ENCODE data around the gene BATF. TPM values are rescaled to one million over a fixed set of nuclear protein-coding genes. Genes with fewer than 3 reads are reported as not detected.

Gene BATF
- total RNA-seq, 1 donor from 2014 or later: not detected

DNA sequence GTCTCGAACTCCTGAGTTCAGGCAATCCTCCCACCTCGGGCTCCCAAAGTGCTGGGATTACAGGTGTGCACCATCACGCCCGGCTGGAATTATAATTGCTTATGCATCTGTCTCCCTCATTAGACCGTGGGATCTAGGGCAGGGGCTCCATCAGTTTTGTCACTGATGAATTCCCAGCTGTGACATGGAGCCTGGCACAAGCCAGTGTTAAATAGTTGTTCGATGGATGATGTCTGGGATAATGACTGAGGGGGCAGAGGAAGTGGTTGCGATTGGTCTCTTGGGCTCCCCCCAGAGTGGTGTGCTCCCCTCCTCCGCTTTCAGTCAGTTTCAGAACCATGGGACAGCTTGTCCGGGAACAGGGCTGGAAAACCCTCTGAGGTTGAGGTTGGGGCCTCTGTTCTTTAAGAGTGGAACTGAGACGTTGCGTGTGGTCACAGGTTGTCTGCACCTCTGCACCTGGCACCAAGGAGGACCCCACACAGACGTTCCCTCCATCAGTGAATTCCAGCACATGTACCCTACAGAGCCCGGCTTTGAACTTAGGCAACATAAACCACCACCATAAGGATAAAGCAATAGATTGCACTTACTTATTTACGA is 30.8 kb upstream of the BATF start:
- TF ChIP-seq CTCF (IDR thresholded peaks at IDR 0.05): no peak
- DNase-seq (ENCODE audit: low spot score): no peak
- no peaks in the 10 kb centered on the region for H3K36me3 Mint-ChIP-seq (ENCODE audit: low read depth)
- H3K27me3 Mint-ChIP-seq (ENCODE audit: low read depth): peaks cover 9% of the 10 kb centered on the region
- H3K27ac Mint-ChIP-seq (ENCODE audit: unreplicated experiment): no peak overlapping the region
- H3K4me3 Mint-ChIP-seq (ENCODE audit: unreplicated experiment): no peak overlapping the region
- H3K9me3 Mint-ChIP-seq (ENCODE audit: low read depth): peaks cover 3% of the 10 kb centered on the region
- H3K4me1 Mint-ChIP-seq (ENCODE audit: low read depth): peaks cover 3% of the 10 kb centered on the region

GRCh38 chr14:75492832-75493591 is 29.3 kb upstream of the BATF start:
- no peaks in the 10 kb centered on the region for H3K36me3 Mint-ChIP-seq (ENCODE audit: low read depth)
- H3K27me3 Mint-ChIP-seq (ENCODE audit: low read depth): peaks cover 5% of the 10 kb centered on the region
- H3K4me1 Mint-ChIP-seq (ENCODE audit: low read depth): peaks cover 3% of the 10 kb centered on the region
- H3K4me3 Mint-ChIP-seq (ENCODE audit: unreplicated experiment): no peak overlapping the region
- no peak overlapping the region for H3K27ac Mint-ChIP-seq (ENCODE audit: unreplicated experiment)
- no peak for DNase-seq (ENCODE audit: low spot score)
- H3K9me3 Mint-ChIP-seq (ENCODE audit: low read depth): peaks cover 3% of the 10 kb centered on the region
- TF ChIP-seq CTCF (IDR thresholded peaks at IDR 0.05): no peak

DNA sequence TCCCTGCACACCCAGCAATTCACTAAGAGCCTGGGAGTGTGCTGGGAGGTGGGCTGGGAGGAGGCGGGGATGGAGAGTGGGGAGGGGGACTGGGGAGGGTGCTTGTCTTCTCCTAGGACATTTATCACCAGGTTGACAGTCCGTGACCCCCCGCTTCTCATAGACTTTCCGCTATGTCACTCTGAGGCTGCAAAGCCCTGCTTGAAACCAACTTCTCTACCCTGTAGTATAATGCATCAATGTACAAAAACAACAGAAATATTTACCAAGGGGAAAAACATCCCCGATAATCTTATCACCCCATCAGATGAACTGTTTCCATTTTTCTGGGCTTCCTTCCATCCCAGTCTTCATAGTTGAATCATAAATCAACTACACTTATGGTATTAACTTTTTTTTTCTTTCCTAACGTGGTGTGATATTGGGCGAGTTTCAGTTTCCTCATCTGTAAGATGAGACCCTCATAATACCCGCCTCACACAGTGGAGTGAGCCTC is 28.6 kb upstream of the BATF start:
- Mint-ChIP-seq H3K4me3 (ENCODE audit: unreplicated experiment) (no peak overlapping the region), H3K9me3 (ENCODE audit: low read depth) (peaks cover 3% of the 10 kb centered on the region), H3K4me1 (ENCODE audit: low read depth) (peaks cover 1% of the 10 kb centered on the region), H3K36me3 (ENCODE audit: low read depth) (no peaks in the 10 kb centered on the region), H3K27ac (ENCODE audit: unreplicated experiment) (no peak overlapping the region), H3K27me3 (ENCODE audit: low read depth) (peaks cover 5% of the 10 kb centered on the region)
- no peak for TF ChIP-seq CTCF (IDR thresholded peaks at IDR 0.05)
- no peak for DNase-seq (ENCODE audit: low spot score)

DNA sequence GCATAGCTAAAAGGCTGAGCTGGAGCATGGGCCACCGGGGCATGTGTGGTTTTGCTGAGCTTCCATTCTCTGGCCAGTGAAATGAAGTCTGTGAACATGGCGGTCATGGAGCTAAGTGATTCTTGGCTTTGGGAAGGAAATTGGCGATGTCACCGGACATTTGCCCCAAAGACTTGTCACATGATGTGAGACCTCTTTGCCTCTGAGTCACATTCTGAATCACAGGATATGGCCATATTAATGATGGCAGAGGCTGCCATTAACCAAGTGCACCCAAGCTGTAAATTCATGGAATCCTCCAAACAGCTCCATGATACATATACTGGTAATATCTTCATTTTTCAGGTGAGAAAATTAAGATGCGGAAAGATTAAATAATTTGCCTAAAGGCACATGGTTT is 27.4 kb upstream of the BATF start:
- Mint-ChIP-seq H3K27ac (ENCODE audit: unreplicated experiment) (no peak overlapping the region), H3K4me1 (ENCODE audit: low read depth) (no peaks in the 10 kb centered on the region), H3K36me3 (ENCODE audit: low read depth) (no peaks in the 10 kb centered on the region), H3K9me3 (ENCODE audit: low read depth) (peaks cover 3% of the 10 kb centered on the region), H3K27me3 (ENCODE audit: low read depth) (peaks cover 6% of the 10 kb centered on the region), H3K4me3 (ENCODE audit: unreplicated experiment) (no peak overlapping the region)
- TF ChIP-seq CTCF (IDR thresholded peaks at IDR 0.05): no peak
- no peak for DNase-seq (ENCODE audit: low spot score)

- H3K9me3 Mint-ChIP-seq (ENCODE audit: low read depth): peaks cover 3% of the 10 kb centered on the region
Measured at GRCh38 chr14:75495399-75495798, 26.9 kb upstream of the BATF start.

More at GRCh38 chr14:75495399-75495798, 26.9 kb upstream of the BATF start:
- Mint-ChIP-seq H3K36me3 (ENCODE audit: low read depth) (no peaks in the 10 kb centered on the region), H3K4me3 (ENCODE audit: unreplicated experiment) (no peak overlapping the region), H3K27me3 (ENCODE audit: low read depth) (peaks cover 6% of the 10 kb centered on the region), H3K27ac (ENCODE audit: unreplicated experiment) (no peak overlapping the region), H3K4me1 (ENCODE audit: low read depth) (no peaks in the 10 kb centered on the region)
- TF ChIP-seq CTCF (IDR thresholded peaks at IDR 0.05): no peak
- DNase-seq (ENCODE audit: low spot score): no peak

Data from chondrocyte (in vitro differentiated cells).